Measurements from ENCODE around the gene APOBEC4. TPM values are rescaled to one million over a fixed set of nuclear protein-coding genes. Genes with fewer than 3 reads are reported as not detected.

APOBEC4 gene
- total and polyA plus RNA-seq, 2 of the 8 experiments (the other 6 are each of a cell fraction or from before 2014, with no cell fraction given), result not detected

GRCh38 chr1:183605904-183606303 lies 47.2 kb downstream of the APOBEC4 start (continued):
- TF ChIP-seq, protein P1, sequence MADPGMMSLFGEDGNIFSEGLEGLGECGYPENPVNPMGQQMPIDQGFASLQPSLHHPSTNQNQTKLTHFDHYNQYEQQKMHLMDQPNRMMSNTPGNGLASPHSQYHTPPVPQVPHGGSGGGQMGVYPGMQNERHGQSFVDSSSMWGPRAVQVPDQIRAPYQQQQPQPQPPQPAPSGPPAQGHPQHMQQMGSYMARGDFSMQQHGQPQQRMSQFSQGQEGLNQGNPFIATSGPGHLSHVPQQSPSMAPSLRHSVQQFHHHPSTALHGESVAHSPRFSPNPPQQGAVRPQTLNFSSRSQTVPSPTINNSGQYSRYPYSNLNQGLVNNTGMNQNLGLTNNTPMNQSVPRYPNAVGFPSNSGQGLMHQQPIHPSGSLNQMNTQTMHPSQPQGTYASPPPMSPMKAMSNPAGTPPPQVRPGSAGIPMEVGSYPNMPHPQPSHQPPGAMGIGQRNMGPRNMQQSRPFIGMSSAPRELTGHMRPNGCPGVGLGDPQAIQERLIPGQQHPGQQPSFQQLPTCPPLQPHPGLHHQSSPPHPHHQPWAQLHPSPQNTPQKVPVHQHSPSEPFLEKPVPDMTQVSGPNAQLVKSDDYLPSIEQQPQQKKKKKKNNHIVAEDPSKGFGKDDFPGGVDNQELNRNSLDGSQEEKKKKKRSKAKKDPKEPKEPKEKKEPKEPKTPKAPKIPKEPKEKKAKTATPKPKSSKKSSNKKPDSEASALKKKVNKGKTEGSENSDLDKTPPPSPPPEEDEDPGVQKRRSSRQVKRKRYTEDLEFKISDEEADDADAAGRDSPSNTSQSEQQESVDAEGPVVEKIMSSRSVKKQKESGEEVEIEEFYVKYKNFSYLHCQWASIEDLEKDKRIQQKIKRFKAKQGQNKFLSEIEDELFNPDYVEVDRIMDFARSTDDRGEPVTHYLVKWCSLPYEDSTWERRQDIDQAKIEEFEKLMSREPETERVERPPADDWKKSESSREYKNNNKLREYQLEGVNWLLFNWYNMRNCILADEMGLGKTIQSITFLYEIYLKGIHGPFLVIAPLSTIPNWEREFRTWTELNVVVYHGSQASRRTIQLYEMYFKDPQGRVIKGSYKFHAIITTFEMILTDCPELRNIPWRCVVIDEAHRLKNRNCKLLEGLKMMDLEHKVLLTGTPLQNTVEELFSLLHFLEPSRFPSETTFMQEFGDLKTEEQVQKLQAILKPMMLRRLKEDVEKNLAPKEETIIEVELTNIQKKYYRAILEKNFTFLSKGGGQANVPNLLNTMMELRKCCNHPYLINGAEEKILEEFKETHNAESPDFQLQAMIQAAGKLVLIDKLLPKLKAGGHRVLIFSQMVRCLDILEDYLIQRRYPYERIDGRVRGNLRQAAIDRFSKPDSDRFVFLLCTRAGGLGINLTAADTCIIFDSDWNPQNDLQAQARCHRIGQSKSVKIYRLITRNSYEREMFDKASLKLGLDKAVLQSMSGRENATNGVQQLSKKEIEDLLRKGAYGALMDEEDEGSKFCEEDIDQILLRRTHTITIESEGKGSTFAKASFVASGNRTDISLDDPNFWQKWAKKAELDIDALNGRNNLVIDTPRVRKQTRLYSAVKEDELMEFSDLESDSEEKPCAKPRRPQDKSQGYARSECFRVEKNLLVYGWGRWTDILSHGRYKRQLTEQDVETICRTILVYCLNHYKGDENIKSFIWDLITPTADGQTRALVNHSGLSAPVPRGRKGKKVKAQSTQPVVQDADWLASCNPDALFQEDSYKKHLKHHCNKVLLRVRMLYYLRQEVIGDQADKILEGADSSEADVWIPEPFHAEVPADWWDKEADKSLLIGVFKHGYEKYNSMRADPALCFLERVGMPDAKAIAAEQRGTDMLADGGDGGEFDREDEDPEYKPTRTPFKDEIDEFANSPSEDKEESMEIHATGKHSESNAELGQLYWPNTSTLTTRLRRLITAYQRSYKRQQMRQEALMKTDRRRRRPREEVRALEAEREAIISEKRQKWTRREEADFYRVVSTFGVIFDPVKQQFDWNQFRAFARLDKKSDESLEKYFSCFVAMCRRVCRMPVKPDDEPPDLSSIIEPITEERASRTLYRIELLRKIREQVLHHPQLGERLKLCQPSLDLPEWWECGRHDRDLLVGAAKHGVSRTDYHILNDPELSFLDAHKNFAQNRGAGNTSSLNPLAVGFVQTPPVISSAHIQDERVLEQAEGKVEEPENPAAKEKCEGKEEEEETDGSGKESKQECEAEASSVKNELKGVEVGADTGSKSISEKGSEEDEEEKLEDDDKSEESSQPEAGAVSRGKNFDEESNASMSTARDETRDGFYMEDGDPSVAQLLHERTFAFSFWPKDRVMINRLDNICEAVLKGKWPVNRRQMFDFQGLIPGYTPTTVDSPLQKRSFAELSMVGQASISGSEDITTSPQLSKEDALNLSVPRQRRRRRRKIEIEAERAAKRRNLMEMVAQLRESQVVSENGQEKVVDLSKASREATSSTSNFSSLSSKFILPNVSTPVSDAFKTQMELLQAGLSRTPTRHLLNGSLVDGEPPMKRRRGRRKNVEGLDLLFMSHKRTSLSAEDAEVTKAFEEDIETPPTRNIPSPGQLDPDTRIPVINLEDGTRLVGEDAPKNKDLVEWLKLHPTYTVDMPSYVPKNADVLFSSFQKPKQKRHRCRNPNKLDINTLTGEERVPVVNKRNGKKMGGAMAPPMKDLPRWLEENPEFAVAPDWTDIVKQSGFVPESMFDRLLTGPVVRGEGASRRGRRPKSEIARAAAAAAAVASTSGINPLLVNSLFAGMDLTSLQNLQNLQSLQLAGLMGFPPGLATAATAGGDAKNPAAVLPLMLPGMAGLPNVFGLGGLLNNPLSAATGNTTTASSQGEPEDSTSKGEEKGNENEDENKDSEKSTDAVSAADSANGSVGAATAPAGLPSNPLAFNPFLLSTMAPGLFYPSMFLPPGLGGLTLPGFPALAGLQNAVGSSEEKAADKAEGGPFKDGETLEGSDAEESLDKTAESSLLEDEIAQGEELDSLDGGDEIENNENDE (IDR thresholded peaks at IDR 0.05; ENCODE audit: insufficient replicate concordance, low read length), result no peak
- TF ChIP-seq CBX5 (IDR thresholded peaks at IDR 0.05; ENCODE audit: low read depth, low read length) (no peak), CTCF (IDR thresholded peaks at IDR 0.05; ENCODE audit: control extremely low read depth in 1 of 3, insufficient read depth in 1 of 3, low read depth in 1 of 3, low read length in 3 of 3) (no peak), EZH2 (IDR thresholded peaks at IDR 0.05; ENCODE audit: low read depth, low read length, severe bottlenecking) (no peak), KDM1A (IDR thresholded peaks at IDR 0.05; ENCODE audit: borderline replicate concordance, low read length) (no peak), FOSL1 (IDR thresholded peaks at IDR 0.05; ENCODE audit: insufficient read depth, low read depth, low read length) (no peak), KDM5A (IDR thresholded peaks at IDR 0.05; ENCODE audit: low read length) (no peak), BACH1 (IDR thresholded peaks at IDR 0.05; ENCODE audit: low read length) (no peak), ASH2L (IDR thresholded peaks at IDR 0.05; ENCODE audit: low read length) (no peak), JUN (IDR thresholded peaks at IDR 0.05; ENCODE audit: low read depth, low read length) (no peak)
